HUDEP-2 (cell line): ENCODE results near the gene STIP1.

Source experiments
- DNase-seq, 76 experiments: peaks; one replicate each; lab custom pipeline; 2025; ENCODE audit not compliant: unreplicated experiment in 76 of 76; lab: John Stamatoyannopoulos, UW

The STIP1 gene

GRCh38 chr11:64248578-64248977 is 62.6 kb downstream of the STIP1 start:
- DNase-seq = peak in 2 of 76 experiments; percentile 16 to 21

DNA sequence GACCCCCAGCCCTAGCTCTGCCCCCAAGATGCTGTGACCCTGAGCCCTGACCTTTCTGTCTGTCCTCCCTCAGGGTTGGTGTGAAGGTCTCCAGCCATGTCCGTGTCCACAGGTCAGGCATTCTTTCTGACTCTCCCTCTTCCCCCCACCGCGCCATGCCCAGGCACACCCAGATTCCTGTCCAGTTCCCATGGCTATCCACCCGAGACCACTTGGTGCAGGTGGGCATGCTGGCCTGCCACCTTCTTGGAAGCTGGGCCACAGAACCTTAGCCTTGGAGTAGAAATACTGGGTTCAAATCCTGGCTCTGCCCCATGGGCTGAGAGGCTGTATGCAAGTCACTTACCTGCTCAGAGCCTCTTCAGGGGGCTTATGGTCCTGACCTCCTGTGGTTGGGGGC is 63.1 kb downstream of the STIP1 start:
- no peak for DNase-seq

- peak in 9 of 76 experiments; percentile 10 to 35 (median 24) for DNase-seq
These were observed 63.8 kb downstream of the STIP1 start for GRCh38 chr11:64249563-64250414.

GRCh38 chr11:64250415-64251015 is 64.5 kb downstream of the STIP1 start:
- peak in 4 of 76 experiments; percentile 19 to 64 (median 28) for DNase-seq

- DNase-seq = peak in 41 of 76 experiments; percentile 11 to 66 (median 38)
These were observed 65.2 kb downstream of the STIP1 start, which contains the start of gene PLCB3 for GRCh38 chr11:64251016-64251752. TSS of gene PLCB3 (plus strand) at chr11:64251530. CDS start at chr11:64251650, 120 bp downstream.

- DNase-seq = no peak
These were observed 65.7 kb downstream of the STIP1 start for GRCh38 chr11:64251753-64252002.

- DNase-seq = peak in 18 of 76 experiments; percentile 5 to 37 (median 25)
These were observed 66.3 kb downstream of the STIP1 start for GRCh38 chr11:64252003-64252872.

GRCh38 chr11:64253043-64253442 is 67.1 kb downstream of the STIP1 start:
- DNase-seq = no peak

GRCh38 chr11:64253481-64253880 is 67.5 kb downstream of the STIP1 start:
- peak in 61 of 76 experiments; percentile 19 to 79 (median 60) for DNase-seq
